Activated gamma-delta T cell treated with anti-CD3 and anti-CD28 coated beads, Interleukin-2, amount 50 U/mL, for 16 hours (primary cell): ENCODE data around the gene HAPLN2.
"Not testable (repeated sequence)": the region's sequence is repeated elsewhere in the genome, so short reads cannot be mapped to it uniquely, and the experiment has no call there.

Source experiments
- DNase-seq: peaks from one replicate; pipeline ENCODE4 v3.0.0-alpha.2; 2020; ENCODE audit warnings: low read depth

HAPLN2 gene

DNA sequence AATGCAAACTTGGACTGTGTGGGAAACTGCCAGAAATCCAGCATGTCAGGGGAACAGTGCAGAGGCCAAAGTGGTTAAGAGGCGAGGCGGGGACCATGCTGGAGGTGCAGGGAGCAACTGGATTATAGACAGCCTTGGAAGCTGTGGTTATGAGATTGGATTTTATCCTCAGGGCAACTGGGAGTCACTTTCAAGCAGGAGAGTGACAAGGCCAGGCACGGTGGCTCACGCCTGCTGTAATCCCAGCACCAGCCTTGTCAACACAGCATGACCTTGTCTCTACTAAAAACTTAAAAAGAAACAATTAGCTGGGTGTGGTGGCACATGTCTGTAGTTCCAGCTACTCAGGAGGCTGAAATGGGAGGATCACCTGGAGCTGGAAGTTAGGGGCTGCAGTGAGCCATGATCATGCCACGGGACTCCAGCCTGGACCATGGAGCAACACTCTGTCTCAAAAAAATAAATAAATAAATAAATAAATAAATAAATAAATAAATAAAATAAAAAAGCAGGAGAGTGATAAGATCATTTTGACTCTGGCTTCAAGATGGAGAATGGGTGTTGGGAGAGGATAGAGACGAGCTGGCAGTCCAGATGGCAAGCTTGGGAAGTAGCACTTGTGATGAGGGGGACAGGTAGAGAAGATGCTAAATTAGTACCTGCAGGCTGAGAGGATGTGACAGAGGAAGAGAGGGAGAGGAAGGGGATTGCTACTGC, 3.5 kb downstream of the HAPLN2 start:
- DNase-seq: no peak

DNA sequence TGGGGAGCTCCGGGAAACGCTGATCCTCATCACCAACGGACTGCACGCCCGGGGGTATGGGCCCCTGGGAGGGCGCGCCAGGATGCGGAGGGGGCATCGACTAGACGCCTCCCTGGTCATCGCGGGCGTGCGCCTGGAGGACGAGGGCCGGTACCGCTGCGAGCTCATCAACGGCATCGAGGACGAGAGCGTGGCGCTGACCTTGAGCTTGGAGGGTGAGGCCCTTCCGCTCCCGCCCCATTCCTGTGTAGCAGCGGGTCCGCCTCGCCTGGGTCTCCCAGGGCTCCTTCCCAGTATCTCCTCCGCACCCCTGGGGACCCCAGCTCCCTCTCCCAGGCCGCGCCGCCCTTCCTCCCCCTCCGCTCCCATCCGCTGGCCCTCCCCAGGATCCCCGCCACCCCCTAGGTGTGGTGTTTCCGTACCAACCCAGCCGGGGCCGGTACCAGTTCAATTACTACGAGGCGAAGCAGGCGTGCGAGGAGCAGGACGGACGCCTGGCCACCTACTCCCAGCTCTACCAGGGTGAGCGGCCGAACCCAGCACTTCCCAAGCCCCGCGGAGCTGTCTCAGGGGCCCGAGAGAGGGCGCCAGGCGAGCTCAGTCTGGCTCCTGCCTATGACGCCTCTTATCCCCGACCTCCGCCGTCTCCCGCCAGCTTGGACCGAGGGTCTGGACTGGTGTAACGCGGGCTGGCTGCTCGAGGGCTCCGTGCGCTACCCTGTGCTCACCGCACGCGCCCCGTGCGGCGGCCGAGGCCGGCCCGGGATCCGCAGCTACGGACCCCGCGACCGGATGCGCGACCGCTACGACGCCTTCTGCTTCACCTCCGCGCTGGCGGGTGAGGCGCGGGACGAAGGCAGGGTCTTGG, 5.0 kb downstream of the HAPLN2 start:
- peak; percentile 16 for DNase-seq

- no peak for DNase-seq
These were observed 5.7 kb downstream of the HAPLN2 start for GRCh38 chr1:156624814-156625435.

DNA sequence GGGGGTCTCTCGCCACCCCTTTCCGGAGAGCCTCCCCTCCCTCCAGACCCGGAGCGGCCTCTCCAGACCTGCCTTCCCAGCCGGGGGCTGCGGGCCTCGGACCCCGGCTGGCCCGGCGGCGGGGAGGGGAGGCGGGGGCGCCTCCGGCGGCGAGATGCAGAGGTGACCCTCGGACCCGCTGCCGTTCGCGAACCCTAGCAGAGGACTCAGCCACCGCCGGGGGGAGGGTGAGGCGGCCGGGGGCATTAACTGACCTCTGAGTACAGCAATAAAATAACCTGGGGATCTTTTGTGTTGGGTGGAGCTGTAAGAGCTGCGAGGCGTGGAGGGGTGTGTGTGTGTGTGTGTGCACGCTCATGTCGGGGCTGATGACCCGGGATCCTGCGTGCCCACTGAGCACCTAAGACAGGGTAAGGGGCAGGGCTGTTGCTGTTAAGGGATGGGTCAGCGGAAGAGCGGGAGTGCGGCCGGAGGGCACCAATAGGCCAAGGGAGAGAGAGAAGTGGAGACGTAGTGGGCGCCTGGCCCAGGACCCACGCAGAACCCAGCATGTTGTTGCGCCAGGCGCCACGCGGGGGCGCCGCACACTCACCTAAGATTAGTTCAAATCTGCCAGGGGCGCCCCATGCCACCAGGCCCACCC, 6.3 kb downstream of the HAPLN2 start:
- DNase-seq: peak; percentile 54

DNA sequence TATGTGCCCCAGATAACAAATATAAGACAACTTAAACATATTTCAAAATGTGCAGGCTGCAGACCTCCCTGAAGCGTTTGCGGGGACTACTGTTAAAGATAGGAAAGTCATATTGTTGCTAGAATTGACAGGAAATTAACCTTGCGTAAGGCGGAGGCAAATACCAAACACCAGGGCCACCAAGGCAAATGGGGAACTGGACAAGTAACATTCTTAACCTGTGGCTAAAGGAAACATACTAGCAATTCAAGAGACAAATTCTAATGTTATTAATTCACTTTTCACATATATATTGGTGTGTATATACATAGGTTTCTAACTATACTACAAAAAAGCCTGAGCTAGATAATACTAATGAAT, 6.8 kb downstream of the HAPLN2 start:
- DNase-seq: no peak

- no peak for DNase-seq
These were observed 8.2 kb downstream of the HAPLN2 start for GRCh38 chr1:156627313-156627880.

DNA sequence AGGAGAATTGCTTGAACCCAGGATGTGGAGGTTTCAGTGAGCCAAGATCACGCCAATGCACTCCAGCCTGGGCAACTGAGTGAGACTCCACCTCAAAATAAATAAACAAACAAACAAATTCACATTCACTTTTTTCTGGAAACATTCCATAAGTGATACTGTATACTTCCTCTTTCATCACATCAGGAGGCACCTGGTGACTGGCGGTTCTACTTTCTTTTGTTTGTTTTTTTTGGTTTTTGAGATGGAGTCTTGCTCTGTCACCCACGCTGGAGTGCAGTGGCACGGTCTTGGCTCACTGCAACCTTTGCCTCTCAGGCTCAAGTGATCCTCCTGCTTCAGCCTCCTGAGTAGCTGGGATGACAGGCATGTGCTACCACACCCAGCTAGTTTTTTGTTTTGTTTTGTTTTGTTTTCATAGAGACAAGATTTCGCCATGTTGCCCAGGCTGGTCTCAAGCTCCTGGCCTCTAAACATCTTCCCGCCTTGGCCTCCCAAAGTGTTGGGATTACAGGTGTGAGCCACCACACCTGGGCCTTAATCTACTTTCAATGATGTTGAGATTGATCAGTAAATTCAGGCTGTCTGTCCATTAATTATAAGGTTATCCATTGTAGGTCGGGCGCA, 10.7 kb downstream of the HAPLN2 start:
- DNase-seq: no peak

DNA sequence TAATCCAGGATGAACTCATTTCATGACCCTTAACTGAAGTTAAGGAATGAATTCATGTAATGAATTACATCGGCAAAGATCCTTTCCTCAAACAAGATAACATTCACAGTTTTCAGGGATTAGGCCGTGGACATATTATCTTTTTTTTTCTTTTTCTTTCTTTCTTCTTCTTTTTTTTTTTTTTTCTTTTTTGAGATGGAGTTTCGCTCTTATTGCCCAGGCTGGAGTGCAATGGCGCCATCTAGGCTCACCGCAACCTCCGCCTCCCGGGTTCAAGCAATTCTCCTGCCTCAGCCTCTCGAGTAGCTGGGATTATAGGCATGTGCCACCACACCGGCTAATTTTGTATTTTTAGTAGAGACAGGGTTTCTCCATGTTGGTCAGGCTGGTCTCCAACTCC, 11.9 kb downstream of the HAPLN2 start:
- DNase-seq: not testable (repeated sequence)

- no peak for DNase-seq
These were observed 13.1 kb downstream of the HAPLN2 start for GRCh38 chr1:156632355-156632754.

GRCh38 chr1:156638189-156638985, 19.2 kb downstream of the HAPLN2 start:
- DNase-seq: no peak

GRCh38 chr1:156639601-156640101, 20.4 kb downstream of the HAPLN2 start:
- no peak for DNase-seq

GRCh38 chr1:156640842-156641706, 21.9 kb downstream of the HAPLN2 start:
- DNase-seq: no peak

- DNase-seq: no peak
These were observed 22.6 kb downstream of the HAPLN2 start, which contains the start of gene BCAN for GRCh38 chr1:156641761-156642264. Gene BCAN, plus strand, starts transcription at chr1:156642117. Its CDS starts 3,938 bp downstream, at chr1:156646055.

- DNase-seq: no peak
These were observed 23.2 kb downstream of the HAPLN2 start for GRCh38 chr1:156642265-156643048.

- DNase-seq: no peak
These were observed 24.0 kb downstream of the HAPLN2 start for GRCh38 chr1:156643049-156643777.

- DNase-seq: no peak
These were observed 24.5 kb downstream of the HAPLN2 start for GRCh38 chr1:156643778-156644092.

- no peak for DNase-seq
These were observed 24.9 kb downstream of the HAPLN2 start for GRCh38 chr1:156644146-156644545.

- DNase-seq: no peak
These were observed 25.4 kb downstream of the HAPLN2 start for GRCh38 chr1:156644640-156645039.
